Kidney tubule cell (primary cell): Measurements from ENCODE around the gene DIAPH3.
"Not testable (repeated sequence)": the region's sequence is repeated elsewhere in the genome, so short reads cannot be mapped to it uniquely, and the experiment has no call there.

ENCODE experiments used
- DNase-seq: peaks from one replicate; pipeline ENCODE4 v3.0.0-alpha.2; 2018; ENCODE audit warnings: low spot score

The DIAPH3 gene

GRCh38 chr13:60099631-60100420 is 63.9 kb downstream of the DIAPH3 start:
- no peak for DNase-seq

DNA sequence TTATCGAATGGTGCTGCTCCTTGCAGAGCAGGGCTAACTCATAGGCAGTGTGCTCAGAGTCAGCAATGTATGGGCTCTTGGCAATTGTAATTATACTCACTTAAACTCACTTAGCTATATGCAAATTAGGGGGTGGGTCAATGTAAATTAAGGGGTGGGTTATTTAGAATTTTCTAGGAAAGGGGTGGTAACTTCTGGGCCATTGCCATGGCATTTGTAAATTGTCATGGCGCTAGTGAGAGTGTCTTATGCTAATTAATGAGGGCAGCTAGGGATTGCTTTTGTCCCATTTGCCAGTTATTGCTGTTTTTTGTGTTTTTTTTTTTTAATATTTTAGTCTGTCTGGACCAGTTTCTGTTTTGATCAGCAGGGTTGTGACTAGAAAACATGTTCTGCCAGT is 68.4 kb downstream of the DIAPH3 start:
- no peak for DNase-seq

DNA sequence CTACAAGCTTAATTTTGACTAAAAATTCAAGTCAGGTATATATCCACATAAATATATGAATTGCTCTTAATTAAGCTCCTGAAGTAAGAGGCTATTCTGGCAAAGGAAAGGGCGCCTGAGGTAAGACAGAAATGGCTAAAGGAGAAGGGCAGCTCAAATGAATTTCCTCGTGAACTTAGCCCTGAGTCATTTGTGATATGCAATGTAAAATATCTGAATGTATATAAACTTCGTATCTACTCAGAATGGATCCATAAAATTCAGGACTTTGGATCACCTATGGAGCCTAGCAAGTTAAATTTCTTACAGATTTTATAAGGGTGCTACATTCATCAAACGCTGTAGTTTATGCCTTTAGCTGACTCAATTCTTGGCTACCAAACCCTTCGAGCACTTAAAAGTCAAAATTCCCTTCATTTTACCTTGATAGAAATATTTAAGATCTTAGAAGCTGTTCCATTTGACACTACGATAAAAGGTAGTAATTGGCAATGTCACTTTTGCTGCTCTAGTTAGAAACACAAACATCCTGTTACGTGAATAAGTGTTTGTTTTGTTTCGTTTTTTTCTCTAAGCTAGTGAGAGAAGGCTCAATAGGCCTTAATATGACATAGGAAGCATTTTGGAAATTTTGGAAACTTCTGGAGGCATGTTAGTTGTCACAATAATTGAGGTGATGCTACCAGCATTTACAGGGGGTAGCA is 69.2 kb downstream of the DIAPH3 start:
- DNase-seq: no peak

GRCh38 chr13:60093425-60094019 is 70.2 kb downstream of the DIAPH3 start:
- no peak for DNase-seq

GRCh38 chr13:60091573-60091972 is 72.2 kb downstream of the DIAPH3 start:
- DNase-seq: no peak

DNA sequence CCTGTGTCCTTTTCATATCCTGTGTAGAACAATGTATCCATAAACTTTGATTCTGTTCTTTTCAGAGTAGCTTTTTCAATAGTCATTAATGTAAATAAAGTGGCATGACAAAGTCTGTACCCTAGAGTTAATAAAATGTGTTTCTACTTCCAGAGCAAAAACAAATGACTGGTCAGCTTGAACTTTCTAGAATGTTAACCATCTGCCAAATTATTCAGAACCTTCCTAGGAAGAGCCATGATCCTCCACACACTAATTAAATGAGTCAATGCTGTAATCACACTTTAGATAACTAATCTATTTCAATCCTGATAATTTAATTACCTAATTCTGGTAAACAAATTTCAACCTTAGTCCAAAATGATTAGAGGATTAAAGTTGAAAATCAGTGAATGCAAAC is 73.2 kb downstream of the DIAPH3 start:
- no peak for DNase-seq

GRCh38 chr13:60083780-60084179 is 79.9 kb downstream of the DIAPH3 start:
- DNase-seq: not testable (repeated sequence)

DNA sequence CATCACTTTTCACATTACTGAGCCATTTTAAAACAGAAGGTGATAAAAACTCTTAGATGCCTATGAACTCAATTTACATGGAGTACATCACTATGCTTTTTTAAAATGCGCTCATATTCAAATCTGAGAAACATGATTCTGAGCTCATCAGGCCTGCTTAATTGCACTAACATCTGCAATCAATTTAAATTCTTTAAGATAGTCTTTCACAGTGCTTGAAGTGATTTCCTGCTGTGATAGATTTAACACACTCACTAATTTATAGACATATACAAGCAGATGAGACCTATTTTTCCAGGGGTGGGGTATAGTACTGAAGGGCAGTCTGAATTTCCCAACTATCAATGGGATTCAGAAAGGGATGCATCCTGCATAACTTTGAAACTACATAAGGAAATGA is 82.9 kb downstream of the DIAPH3 start:
- DNase-seq: no peak

DNA sequence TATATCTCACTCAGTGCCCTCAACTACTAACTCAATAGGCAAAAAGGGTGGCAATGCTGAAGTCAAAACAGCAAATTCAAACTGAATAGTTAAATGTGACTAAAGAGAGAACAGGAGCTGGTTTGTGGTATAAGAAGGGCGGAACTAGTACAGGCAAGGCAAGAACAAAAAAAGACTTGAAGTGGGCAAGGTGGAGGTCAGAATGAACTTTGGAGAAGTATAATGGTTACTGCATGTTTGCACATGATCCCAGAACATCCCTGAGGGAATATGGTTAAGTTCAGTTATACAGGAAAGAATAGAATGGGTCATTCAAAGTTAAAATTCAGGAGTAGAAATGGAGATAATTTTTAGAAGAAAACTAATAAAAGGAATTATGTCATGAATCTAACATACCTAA is 85.5 kb downstream of the DIAPH3 start:
- no peak for DNase-seq

DNA sequence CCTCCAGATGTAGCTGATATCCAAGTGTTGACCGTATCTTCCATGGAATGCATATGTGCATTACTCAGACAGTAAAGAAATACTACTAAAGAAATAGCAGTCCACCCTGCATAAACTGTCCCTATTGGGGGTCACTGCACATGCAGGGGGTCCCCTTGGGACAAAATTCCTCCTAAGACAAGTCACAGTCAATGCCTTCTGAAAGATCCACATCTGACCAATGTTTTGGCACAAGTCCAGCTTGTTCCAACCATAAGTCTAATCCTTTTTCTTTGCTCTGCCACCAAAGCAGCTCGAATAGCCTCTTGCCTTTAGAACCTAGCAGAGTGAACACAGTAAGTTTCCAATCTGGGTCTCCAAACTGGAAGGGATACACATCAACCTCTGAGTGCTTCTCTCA is 87.9 kb downstream of the DIAPH3 start:
- DNase-seq: no peak

- DNase-seq: no peak
Observed at GRCh38 chr13:60074397-60074796, 89.3 kb downstream of the DIAPH3 start.

DNA sequence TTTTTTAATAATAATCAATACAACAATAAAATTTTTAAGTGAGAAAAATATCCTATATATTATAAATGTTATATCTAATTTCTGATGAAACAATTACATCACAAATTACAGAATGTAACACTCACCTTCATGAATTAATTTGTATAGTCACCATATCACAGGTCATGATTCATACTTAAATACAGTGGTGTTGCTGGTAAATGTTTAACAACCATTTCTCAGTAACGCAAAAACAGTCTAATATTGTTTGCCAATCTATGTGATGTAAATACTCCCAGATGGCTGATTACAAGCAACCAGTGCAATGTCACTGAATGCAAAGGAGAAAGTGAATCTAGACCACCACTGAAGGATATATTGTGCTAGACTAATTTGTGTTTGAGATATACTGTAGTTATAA is 97.5 kb downstream of the DIAPH3 start:
- DNase-seq: peak; percentile 58

DNA sequence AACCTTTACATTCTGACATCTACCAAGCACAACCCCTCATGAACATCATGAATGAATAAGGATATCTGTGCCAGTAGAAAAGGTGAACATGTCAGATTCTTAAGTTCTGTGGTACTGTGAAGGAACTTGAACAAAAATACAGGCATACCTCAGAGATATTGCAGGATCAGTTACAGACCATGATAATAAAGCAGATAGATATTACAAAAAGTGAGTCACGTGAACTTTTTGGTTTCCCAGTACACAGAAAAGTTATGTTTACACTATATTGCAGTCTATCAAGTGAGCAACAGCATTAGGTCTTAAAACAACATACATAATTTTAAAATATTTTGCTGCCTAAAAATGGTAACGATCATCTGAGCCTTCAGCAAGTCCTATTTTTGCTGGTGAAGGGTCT is 101.2 kb downstream of the DIAPH3 start:
- no peak for DNase-seq

DNA sequence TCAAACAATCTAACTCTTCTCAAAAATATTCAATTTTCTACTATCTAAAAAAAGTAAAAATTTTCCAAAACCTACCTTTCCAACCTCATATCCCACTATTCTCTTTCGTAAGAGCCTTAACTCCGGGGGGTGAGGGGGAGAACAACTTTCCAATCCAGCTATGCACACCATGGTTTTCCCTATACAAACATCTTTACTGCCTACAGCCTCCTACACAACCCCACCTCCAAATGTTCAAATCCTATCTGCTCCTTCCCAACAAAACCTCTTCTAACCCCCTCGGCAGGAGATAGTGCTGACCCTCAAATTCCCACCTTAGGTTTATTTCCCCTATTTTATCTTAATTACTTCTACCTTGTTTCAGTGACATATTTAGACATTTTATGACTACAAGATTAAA is 102.0 kb downstream of the DIAPH3 start:
- no peak for DNase-seq

DNA sequence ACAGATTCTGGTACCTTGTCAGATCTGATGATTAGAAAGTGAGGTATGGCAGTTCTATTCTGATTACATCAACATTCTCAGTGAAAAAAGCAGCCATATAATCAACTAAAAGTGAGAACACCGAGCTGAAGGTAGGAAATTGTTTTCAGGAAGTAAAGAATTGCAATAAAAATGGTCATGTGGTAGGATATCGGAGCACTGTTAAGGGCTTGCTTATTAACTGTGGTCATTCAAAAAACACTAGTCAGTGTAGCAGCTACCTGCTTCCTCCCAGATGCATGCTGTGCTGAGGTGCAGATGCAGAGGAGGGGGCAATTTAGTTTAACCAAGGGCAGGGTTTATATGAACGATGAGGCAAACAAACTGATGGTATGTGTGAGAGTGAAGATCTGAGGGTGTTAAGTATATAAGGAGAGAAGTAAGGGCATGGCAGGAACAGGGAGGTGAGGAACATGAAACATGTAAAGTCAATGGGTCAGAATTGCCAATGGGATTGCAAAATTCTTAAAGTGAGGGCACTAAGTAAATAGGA is 111.9 kb downstream of the DIAPH3 start:
- DNase-seq: no peak

- DNase-seq: not testable (repeated sequence)
Observed at GRCh38 chr13:60048353-60048752, 115.4 kb downstream of the DIAPH3 start.

DNA sequence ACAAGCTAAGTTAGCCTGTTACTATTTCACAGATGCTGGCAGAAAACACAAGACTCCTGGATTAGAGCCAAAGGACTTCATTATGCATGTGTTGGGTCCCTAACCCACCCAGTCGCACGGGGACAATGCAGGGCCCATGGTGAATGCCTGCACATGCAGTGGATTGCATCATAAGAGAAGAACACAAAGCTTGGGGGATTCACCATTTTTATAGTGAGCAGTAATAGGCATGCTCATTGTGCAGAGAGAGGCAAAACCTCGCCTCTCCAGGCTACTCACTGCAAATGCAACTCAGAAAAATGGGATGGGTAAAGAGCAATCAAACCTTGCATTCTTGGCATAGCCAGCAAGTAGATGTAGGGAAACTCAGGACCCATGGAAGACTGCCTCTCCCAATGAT is 115.8 kb downstream of the DIAPH3 start:
- peak; percentile 32 for DNase-seq

DNA sequence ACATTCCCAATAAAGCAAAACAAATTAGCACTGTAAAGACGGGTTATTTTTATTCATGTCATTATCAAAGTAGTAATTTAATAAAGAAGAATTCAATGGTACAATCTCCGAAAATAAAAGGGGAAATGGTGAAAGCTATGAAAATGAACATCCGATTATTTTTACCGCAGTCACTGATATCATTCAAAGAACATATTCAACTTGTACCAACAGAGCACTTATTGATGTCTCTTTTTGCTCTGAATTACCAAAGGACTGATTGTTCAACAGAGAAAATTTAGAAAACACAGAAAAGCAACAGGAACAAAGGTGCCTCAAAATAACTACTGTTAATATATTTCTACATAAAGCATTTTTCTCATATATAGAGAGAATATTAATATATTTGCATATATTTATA is 119.4 kb downstream of the DIAPH3 start:
- no peak for DNase-seq

DNA sequence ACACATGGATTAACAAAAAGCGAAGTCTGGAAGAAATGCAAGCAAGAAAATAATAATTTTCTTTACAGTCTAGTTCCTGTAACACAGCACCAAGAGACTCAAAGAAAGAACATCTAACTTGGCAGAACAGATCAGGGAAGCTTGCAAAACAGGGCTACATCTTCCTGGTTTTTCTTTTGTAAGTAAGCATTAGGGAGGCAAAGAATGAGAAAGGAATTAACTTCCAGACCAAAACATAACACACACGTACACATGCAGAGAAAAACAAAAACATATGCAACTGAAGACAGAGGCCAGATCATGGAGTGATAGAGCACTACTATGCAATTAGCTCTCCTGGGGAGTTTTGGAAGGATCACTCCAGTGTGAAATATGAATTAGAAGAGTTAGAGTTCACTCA is 120.5 kb downstream of the DIAPH3 start:
- no peak for DNase-seq

DNA sequence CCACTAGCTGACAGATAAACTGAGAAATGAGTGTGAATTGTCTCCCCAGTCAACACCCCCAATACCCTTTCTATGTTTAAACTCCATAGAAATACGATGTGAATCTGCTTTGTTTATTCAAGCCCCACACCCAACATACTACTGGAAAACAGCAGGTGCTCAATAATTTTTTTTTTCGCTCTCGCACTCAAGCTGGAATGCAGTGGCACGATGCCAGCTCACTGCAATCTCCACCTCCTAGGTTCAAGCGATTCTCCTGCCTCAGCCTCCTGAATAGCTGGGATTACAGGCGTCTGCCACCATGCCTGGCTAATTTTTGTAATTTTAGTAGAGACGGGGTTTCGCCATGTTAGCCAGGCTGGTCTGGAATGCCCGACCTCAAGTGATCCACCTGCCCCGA is 123.1 kb downstream of the DIAPH3 start:
- not testable (repeated sequence) for DNase-seq

DNA sequence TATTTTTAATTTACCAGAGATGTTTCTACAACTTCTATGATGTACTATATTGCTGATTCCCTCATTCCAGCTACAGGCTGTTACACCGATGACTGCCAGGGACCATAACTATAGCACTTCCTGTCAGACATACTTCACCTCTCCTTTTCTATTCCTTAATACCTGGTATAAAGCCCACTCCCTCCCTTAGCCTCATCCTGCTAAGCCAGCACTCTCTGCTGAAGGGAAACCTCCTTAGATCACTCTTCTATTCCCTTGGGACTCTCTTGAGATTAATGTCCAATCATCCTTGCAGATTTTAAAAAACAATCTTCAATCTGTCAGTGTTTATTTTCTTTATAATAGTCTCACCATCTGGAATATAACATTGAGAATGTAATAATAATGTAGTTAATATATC is 127.9 kb downstream of the DIAPH3 start:
- no peak for DNase-seq

GRCh38 chr13:60032851-60033250 is 130.9 kb downstream of the DIAPH3 start:
- DNase-seq: no peak

DNA sequence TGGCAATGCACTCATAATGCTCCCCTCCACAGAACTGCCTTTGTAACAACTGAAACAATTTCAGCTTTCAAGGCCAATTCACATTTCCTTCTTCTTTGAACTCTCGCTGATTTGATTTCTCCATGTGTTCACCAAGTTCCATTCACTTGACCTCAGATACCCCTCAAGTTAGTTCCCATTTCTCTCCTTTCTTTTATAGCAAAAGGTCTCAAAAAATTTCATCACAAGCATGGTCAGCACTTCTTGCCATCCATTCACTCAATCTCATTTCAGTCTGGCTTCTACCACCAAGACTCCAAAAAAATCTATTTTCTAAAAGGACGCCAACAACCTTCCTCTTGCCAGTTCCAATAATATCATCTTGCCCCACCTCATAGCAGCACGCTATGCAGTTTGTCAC is 135.7 kb downstream of the DIAPH3 start:
- DNase-seq: no peak
